HG02642 (cell line): Measurements from ENCODE around the gene UMPS.

Source experiments
- ATAC-seq: cut with Tn5 transposase; IDR thresholded peaks from one replicate; pipeline ENCODE4 v1.9.1; 2021; ENCODE audit warnings: mild to moderate bottlenecking; ENCODE audit not compliant: unreplicated experiment, poor library complexity

The UMPS gene

DNA sequence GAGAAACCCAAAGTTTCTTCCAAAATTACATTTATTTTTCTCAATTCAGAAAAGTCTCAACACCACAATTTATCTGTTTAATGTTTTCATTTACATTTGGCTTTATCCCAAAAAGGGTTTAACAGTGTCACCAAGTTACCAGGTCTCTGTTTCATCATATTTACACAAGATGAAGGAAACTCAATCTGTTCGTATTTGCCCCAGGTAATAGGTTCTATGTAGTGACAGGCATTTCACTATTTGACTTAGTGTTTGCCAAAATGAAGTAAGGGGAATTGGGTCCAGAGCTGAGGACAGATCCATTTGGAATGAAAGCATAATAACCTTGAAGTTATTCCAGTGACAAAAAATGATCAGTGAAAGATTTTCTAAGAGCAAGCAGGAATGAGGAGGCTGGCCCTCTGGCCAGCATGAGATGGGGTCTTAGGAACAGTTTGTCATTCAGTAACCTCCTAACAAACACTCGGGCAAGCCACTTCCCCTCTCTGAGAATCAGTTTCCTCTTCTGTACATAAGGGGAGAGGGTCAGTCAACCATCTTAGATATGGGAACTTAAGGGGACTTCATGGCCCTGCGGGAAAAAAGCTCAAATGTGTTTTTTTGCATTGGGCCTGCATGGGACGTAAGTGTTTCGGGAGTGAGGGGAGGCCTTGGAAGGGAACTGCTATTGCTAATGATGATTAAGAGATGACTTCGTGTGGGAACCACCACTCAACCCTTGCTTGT is 31.8 kb downstream of the UMPS start:
- ATAC-seq = no peak

DNA sequence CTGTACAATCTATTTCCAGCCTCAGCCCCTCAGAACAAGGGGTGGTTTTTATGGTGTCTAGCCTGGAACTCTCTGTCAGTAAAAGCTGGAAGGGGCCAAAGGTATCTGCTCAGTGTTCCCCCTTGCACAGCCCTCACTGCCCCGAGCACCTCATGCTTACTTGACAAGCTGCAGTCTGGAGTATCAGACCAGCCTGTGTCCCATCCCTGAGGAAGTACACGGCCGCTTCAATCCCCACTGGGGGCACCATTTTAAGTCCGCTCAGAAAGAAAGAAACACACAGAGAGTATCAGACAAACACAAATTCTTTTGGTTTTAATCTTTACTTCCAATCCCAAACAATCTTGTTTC is 32.4 kb downstream of the UMPS start:
- ATAC-seq = no peak

DNA sequence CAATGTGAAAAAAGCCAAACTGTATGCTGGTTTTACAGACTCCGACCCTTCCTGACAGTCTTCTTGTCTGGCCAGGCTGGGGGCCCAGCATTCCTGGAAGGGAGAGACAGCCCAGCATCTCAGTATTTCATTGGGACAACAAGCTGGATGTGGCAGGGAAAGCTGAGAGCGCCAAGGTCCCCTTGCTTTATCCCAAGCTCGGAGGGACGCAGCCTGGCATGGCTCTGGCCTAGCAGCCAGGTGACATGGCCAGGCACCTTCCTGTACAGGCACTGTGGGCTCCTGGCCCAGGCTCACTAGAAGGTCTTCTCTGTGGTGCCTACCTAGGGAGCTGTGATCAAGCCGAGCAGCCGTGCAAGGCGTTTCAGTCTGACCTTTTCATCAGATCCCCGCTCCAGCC is 33.0 kb downstream of the UMPS start:
- no peak for ATAC-seq

DNA sequence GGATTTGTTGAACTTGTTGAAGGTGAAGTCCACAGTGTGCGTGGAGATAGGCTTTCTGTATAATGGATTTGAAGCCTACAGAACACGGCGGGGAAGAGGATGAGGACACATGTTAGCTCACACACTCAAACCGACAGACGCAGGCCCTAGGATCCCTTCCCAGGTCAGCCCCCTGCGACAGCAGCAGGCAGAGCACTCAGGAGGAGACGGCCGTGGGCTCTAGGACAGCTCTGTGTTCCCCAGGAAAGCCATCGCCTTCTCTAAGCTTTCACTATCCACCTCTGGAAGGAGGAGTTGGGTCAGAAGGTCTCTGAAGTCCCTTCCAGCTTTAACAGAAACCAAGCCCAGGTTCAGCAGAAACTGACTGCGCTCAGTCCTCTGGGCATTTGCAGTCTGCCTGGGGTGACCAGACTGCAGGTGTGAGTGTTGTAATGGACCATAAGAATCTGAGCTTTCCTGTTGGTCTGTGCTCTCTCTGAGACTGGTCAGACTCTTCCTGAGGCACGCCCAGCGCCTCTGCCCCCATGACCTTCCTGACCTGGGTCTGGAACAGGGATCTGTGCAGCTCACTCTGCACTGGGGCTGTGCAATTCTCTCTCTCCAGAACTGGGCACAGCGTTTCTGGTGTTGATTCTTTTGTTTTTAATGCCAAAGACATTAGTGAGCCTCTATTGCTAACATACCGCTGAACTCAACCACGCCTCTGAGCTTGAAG is 33.5 kb downstream of the UMPS start:
- ATAC-seq = no peak

DNA sequence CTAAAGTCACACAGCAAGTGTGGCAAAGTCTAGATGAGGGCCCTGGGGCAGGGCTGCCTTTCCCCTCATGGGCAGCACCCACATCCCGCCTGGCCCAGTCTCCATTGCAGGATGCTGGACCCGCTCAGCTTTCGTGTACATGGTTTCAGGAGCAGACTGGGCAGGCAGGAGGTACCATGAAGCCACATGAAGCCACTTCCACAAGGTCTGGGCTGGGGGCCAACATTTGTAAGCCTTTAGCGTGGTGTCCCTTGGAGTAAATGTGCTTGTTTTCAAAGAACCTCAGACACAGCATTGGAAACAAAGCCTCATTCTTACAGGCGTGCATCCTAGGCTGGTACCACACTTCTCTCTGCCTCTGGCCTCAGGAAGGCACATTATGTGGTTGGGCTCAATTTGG is 34.5 kb downstream of the UMPS start:
- no peak for ATAC-seq

DNA sequence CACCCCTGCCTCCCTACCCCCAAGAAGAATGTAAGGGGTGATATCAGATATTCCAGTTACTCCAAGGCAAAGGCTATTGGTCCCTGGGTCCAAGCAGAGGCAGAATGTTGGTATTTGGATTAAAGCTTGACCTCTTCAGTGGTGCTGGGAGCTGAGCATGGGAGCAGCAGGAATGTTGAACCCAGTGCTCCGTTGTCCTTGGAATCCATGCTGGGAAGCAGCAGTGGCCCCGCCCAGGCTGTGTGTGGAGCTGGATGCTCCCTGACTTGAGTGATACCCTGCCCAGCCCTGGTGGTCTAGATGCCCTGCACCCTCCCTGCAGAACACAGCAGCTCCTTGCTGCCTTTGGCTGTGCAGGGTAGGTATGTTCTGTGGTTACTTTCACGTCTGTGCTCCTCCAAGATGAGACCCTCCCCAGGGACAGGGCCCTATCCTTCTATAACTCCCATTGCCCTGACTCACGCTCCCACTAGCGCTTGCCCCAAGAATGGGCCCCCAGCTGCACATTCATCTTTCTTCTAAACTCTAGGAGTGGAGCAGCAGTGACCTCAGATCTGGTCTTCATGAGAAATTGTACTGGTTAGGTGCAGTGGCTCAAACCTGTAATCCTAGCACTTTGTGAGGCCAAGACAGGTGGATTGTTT is 35.1 kb downstream of the UMPS start:
- ATAC-seq = no peak

DNA sequence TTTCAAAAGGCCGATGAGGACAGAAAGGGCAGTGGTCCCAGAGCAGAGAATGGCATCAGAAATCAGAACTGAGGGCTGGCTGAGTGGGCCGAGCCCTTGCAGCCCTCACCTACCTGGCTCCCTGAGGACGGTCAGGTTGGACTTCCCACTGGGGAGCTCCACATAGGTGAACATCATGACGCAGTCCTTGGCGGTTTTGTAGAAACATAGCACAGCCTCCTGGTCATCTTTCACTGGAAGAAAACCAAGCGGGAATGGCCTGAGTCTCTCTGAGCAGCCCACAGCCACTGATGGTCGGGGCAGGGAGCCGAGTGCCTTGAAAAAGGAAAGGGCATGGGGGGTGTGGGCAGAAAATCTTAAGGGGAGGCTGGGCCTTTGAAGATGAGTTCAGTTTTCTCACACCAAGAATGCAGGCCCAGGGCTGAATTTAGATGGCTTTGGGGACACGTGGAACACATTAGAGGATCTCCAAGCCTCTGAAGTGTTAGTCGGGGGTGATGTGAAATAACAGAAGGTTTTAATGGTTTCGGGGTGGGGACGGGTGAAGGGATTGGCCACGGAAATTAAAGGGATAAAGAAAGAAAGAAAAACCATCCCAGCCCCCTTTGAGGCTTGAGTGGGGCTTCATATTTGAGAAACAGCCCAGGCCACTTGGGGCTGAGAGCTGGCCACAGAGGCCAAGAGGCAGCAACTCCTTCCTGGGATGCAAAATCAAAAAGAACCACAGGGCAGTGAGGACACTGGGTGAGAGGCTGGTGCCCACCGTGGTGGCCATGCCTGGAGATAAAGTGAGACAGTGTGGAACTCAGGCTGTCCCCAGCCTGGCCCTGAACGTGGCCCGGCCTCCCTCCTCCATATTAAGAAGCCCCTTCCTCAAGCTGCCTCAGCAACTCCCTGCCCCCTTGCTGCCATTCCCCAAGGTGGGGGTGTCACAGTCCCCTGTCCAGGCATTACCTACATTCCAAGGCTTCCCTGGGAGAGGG is 36.2 kb downstream of the UMPS start:
- no peak for ATAC-seq

DNA sequence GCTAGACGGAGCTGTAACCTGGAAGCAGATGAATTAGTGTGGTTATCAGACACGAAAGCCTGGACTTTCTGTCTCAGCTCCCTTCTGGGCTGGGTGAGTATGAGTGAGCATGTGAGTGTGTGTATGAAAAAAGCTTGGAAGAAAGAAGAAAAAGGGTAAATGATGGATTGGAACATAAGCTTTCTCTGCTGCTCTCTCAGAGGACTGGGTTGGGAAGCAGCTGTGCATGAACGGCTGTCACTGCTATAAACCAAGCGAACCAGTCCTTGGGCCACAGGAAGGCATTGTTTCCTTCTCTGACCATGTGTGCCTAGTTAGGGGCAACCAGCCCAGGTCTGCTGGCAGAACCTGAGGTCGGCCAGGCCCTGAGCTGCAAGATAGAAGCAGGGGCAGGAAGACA is 37.0 kb downstream of the UMPS start:
- no peak for ATAC-seq

DNA sequence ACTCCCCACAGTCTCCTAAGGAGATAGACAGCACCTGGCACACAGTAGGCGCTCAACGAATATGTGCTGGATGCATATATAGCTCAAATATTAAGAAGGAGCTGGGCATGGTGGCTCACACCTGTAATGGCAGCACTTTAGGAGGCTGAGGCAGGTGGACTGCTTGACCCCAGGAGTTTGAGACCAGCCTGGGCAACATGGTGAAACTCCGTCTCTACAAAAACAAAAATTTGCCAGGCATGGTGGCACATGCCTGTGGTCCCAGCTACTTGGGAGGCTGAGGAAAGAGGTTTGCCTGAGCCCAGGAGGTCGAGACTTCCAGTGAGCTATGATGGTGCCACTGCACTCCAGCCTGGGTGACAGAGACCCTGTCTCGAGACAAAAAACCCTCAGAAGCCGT is 37.4 kb downstream of the UMPS start:
- no peak for ATAC-seq

DNA sequence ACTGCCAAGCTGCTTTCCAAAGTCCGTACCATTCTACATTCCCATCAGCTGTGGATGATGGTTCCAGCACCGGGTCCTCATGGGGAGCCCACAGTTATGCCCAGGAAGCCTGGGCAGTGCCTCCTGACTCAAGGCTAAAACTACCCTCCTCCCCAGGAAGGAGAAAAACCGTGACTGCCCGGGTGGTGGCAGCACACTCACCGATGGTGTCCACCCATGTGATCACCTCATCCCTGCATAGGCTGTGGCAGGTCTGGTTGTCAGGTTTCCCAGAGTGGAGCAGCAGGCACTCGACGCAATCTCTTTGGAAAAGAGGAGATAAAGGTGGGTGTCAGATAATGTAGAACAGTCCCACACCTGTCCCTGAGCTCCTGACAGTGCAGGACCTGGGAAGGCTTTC is 38.6 kb downstream of the UMPS start:
- ATAC-seq = no peak

DNA sequence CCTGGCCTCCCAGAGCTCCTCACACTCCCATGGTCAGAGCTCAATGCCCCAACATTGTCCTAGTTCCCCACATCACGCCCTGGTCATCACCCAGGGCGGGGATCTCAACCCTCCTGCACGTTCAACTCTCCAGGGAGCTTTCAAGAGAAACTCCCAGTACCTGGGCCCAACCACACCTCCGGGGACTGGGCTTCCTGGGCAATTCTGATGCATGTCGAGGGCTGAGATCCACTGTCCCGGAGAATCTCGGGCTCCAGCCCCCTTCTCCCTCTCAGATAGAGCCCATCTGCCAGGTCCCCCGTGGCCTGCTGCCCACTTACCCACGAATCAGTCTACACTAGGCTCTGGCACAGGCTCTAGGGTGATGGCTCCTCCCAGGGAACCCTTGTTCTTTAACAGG is 39.2 kb downstream of the UMPS start:
- ATAC-seq = no peak

DNA sequence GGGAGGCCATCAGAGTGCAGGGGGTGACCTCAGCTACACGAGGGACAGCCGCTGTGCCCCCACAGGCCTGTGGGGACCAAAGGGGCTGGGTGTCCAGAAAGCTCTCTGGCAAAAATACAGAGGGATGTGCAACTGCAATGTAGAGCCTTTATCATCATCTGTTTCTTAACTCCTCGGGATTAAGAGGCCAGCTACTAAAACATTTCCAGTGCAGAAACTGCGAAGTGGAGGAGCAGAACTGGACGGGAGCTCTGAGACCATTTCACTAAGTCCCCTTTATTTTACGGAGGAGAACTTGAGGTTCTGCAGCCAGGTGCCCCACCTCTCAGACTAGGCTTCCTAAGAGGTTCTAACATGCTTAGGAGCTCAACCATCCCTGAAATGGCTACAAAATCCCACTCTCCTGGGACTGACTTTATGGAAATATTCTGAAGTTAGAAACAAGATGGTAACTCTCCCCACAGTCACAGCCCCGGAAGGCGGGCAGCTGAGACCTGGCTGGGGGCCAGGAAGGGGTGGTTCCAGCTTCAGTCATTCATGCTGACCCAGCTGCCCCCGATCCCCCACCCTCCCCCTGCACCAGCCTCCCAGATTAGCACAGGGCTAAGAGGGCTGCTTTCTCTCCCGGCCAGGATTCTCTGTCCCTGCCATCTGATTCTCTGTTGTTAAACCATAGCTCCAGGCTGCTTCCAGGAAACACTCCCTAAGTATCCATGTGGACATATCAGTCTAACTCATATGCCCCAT is 40.3 kb downstream of the UMPS start:
- no peak for ATAC-seq

DNA sequence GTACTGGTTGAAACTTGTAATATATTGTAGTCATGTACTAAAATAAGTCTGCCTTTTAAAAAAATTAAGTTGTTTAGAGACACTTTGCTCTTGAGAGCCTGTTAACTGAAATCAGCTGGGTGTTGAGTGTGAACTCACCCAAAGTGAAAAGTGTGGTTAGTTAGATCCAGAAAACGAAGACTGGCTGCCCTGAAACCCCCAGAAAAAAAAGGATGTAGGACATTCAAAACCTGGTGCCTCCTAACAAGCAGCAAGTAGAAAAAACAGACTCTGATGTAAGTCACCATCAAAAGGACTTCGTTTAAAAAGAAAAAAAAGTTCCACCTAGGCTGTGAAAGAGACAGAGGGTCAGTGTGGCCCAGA is 40.8 kb downstream of the UMPS start:
- no peak for ATAC-seq

DNA sequence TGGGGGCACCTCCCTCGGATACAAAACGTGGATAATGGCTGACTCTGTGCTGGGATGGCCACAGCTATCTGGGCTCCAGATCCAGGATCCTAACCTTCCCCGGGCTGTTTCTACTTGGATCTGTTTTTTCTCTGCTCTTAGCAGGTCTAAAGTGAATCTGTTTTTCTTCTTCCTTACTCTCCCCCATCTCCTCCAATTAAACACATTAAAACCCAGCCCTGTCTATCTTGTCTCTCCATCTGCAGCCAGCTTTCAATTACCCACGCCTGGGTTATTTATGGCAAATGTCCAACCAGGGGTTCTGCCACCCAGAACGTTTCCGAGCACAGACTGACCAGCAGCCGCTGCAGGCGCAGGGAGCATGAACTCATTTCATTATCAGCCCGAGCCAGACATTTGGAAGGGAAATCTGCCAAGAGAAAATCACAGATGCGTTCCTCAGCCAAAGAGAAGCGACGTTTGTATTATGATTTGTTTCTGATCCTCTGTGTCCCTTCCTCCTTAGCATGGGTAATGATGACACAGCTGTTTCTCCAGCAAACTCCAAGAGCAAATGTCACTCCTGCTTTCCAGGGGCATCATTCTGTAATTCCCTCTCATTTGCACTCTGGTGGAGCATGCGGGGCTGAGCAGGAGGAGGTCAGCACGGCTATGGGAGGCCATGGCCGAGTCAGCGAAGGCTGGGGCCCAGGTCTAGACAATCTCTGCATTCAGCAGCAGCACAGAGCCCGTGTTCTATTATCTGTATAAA is 42.0 kb downstream of the UMPS start:
- no peak for ATAC-seq

DNA sequence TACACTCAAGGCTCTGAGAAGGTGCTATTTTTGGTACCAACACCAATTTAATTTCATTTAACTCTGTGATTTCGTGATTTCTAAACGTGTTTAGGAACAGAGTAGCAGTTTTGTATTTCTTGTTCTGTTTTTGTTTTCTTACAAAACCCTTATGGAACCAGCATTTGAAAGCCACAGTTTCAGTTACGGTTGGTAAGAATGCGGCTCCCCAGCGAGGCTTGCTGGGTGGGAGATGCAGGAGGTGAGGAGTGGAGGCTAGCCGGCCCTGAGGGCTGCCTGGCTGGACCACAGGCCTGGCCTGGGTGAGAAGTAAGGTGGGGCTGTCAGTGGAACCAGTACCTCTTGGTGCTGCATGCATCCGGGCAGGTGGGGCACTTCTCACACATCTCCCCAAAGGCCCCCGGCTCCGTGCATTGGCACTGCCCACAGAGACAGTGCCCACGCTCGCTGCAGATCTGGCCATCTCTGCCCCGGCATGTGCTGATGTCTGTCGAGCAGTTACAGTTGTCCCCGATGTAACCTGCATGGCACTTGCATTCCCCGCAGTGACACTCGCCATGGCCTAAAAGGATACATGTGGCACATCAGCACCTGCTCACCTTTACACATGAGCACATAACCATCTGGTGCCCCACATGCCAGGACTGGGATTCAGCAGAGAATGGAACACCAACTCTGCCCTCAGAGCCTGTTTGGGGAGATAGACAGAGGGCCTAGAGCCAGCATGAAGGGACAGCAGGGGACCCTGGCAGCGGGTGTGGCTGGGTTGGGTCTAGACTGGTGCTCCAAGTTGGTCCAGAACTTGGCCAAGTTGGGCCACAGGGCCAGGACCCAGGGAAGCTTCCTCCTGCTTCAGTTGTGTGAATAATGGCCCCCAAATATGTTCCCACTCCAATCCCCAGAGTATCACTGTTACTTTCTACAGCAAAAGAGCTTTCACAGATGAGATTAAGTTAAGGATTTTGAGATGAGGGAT is 43.4 kb downstream of the UMPS start:
- ATAC-seq = no peak

DNA sequence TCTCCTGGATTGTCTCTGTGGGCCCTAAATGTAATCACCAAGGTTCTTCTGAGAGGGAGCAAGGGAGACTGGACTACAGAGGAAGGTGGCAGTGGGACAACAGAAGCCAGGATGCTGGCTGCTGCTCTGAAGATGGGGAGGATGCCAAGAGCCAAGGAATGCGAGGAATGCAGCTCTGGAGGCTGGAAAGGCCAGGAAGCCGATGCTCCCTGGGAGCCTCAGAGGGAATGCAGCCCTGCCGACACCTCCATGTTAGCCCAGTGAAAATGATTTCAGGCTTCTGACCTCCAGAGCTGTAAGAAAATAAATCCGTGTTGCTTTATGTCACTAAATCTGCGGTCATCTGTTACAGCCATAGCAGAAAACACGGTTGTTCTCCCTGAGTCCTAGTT is 44.1 kb downstream of the UMPS start:
- ATAC-seq = no peak

DNA sequence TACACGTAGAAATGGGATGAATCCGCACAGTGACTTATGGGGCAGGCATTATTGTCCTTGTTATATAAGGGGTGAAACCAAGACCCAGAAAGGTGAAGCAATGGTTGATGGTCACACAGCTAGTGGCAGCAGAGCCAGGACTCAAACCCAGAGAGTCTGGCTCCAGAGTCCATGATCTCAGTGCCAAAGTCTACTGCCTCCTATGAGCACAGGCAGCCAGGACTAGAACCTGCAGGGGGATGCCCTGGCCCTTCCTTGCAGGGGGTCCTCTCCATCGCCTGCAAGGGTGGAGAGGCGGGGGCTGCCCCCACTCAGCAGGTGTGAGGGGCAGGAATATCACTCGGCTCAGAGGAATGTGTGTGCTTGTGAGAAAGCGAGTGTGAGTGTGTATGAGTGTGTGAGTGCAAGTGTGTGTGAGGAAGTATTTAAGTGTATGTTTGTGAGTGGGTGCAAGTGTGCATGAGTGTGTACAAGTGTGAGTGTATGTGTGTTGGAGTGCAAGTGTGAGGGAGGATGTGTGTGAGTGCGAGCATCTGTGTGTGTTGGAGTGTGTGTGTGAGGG is 44.7 kb downstream of the UMPS start:
- no peak for ATAC-seq

DNA sequence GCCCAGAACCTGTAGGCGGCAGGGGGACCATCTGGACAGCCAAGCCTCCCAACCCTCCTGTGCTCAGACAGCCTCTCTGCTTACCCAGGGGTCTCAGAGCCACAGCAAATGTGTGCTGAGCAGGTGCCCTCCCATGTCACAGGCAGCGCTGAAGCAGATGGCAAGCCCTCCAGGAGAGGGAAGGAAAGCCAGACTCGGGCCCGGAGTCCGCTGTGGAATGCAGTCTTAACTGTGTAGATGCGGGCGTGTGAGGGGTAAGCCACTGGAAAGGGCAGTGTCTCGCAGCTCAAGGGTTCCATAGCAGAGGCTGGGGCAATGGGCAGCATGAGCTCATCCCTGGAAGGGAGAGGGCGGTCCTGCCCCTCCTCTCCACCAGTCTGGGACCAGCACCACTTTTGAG is 45.6 kb downstream of the UMPS start:
- no peak for ATAC-seq
